ENCODE data around the gene CAMK1G. TPM values are rescaled to one million over a fixed set of nuclear protein-coding genes. Genes with fewer than 3 reads are reported as not detected.

Gene CAMK1G
- total RNA-seq, 1 experiment from 2014 or later: not detected

DNA sequence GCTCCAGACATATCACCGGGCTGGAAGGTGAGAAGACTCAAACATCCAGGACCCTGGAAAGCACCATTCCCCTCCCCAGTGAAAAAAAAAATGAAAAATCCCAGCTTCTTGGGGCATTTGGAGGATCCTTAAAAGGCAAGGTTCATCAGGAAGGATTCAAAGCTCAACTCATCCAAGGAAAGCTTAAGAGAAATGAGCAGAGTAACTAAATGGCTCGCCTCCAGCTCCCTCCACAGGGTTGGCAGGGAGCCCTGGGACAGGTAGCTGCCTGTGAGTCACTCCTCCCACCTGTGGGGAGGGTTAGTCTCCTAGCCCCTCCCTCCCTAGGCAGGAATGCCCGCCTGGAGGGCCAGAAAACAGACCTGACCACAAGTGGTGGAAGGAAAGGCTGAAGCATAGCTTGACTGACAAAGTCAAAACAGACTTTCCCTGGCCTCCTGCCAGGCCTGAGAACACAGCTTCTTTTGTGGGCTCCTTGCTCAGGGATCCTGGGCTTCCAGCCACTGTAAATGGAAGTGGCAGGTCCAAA lies 69.4 kb downstream of the CAMK1G start:
- H3K4me1 Mint-ChIP-seq (ENCODE audit: low read depth, unreplicated experiment): peaks cover 51% of the 10 kb centered on the region
- TF ChIP-seq, protein P1, sequence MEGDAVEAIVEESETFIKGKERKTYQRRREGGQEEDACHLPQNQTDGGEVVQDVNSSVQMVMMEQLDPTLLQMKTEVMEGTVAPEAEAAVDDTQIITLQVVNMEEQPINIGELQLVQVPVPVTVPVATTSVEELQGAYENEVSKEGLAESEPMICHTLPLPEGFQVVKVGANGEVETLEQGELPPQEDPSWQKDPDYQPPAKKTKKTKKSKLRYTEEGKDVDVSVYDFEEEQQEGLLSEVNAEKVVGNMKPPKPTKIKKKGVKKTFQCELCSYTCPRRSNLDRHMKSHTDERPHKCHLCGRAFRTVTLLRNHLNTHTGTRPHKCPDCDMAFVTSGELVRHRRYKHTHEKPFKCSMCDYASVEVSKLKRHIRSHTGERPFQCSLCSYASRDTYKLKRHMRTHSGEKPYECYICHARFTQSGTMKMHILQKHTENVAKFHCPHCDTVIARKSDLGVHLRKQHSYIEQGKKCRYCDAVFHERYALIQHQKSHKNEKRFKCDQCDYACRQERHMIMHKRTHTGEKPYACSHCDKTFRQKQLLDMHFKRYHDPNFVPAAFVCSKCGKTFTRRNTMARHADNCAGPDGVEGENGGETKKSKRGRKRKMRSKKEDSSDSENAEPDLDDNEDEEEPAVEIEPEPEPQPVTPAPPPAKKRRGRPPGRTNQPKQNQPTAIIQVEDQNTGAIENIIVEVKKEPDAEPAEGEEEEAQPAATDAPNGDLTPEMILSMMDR (IDR thresholded peaks at IDR 0.05; ENCODE audit: insufficient read depth in 1 of 2, low read depth in 1 of 2, low read length in 1 of 2, severe bottlenecking in 1 of 2, unreplicated experiment in 1 of 2): no peak
- ChIA-PET POLR2A (interaction anchor here (0.5 to 3.2 kb wide), 7 partner anchors 10 to 721 kb away, joined by 3 to 47 read pairs (median 9); partner anchors contain the start of genes G0S2 and IRF6), CTCF (interaction anchor here (0.6 to 4.0 kb wide), 13 partner anchors 10 to 106 kb away, joined by 3 to 34 read pairs (median 3); partner anchors contain the start of gene G0S2)
- intact Hi-C loops (cut with micrococcal nuclease; ENCODE audit: unreplicated experiment): loop anchor here (1.0 to 10.0 kb wide), 4 partner anchors 10 to 258 kb away; no protein-coding TSS in a partner anchor
- H3K4me3 Mint-ChIP-seq (ENCODE audit: unreplicated experiment): peak overlapping the region; percentile 96
- Histone ChIP-seq H3K9me3 (no peaks in the 10 kb centered on the region), H3K27me3 (replicated peaks; ENCODE audit: control insufficient read depth, insufficient read depth, low read length) (no peaks in the 10 kb centered on the region), H3K4me1 (peaks cover 75% of the 10 kb centered on the region), H3K36me3 (ENCODE audit: control insufficient read depth, insufficient read depth, low read length) (peaks cover 2% of the 10 kb centered on the region; the same call in 1 of the 2 replicates), H3K4me3 (ENCODE audit: low read depth, low read length) (peak overlapping the region; percentile 57)
- peak; percentile 93 to 95 for DNase-seq
- H3K36me3 Mint-ChIP-seq (ENCODE audit: insufficient read depth, unreplicated experiment): peaks cover 34% of the 10 kb centered on the region
- peak overlapping the region; percentile 88 for H3K27ac Mint-ChIP-seq (ENCODE audit: unreplicated experiment)
- H3K27me3 Mint-ChIP-seq (ENCODE audit: insufficient read depth, unreplicated experiment): no peaks in the 10 kb centered on the region
- H3K9me3 Mint-ChIP-seq (ENCODE audit: unreplicated experiment): no peaks in the 10 kb centered on the region
- no TSS peak for BruUV-seq (replicated peaks)

DNA sequence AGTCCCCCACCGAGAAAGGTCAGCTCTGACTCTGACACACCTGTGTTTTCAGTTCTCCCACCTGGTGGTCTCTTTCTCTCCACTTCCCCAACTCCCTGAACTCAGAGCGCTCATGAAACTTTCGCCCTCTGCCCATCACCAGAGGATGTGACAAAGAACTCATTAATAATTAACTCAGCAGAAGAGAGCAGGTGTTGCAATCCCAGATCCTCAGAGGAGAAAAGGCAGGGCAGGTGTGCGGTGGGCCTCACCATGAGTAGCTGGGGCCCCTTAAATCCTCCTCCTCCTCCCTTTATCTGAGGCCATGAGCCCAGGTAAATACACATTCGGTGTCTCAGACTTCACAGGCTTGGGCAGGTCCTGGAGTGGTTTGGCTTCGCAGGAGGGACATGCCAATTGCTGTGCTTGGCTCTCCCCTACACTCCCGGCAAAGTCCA lies 70.4 kb downstream of the CAMK1G start:
- Histone ChIP-seq H3K27me3 (replicated peaks; ENCODE audit: control insufficient read depth, insufficient read depth, low read length) (no peaks in the 10 kb centered on the region), H3K4me3 (ENCODE audit: low read depth, low read length) (peak overlapping the region; percentile 12), H3K4me1 (peaks cover 85% of the 10 kb centered on the region), H3K36me3 (ENCODE audit: control insufficient read depth, insufficient read depth, low read length) (0 out of 2 replicates have a peak, but pooled peaks cover 2% of the 10 kb centered on the region), H3K9me3 (no peaks in the 10 kb centered on the region)
- Mint-ChIP-seq H3K27ac (ENCODE audit: unreplicated experiment) (peak overlapping the region; percentile 88), H3K4me3 (ENCODE audit: unreplicated experiment) (peak overlapping the region; percentile 96), H3K4me1 (ENCODE audit: low read depth, unreplicated experiment) (peaks cover 52% of the 10 kb centered on the region), H3K36me3 (ENCODE audit: insufficient read depth, unreplicated experiment) (peaks cover 29% of the 10 kb centered on the region), H3K27me3 (ENCODE audit: insufficient read depth, unreplicated experiment) (no peaks in the 10 kb centered on the region), H3K9me3 (ENCODE audit: unreplicated experiment) (no peaks in the 10 kb centered on the region)
- TF ChIP-seq, protein P1 (IDR thresholded peaks at IDR 0.05; ENCODE audit: insufficient read depth in 1 of 2, low read depth in 1 of 2, low read length in 1 of 2, severe bottlenecking in 1 of 2, unreplicated experiment in 1 of 2): no peak
- ChIA-PET POLR2A (interaction anchor here (0.6 to 3.2 kb wide), 6 partner anchors 11 to 720 kb away, joined by 3 to 47 read pairs (median 4); partner anchors contain the start of genes C1orf74, G0S2 and IRF6), CTCF (interaction anchor here (0.6 to 4.0 kb wide), 7 partner anchors 11 to 596 kb away, joined by 3 to 34 read pairs (median 3); partner anchors contain the start of gene G0S2)
- intact Hi-C loops (cut with micrococcal nuclease; ENCODE audit: unreplicated experiment): loop anchor here (1.0 to 10.0 kb wide), 6 partner anchors 9 to 259 kb away; partner anchors contain the start of gene G0S2
- peak; percentile 88 to 94 for DNase-seq
- no TSS peak for BruUV-seq (replicated peaks)

DNA sequence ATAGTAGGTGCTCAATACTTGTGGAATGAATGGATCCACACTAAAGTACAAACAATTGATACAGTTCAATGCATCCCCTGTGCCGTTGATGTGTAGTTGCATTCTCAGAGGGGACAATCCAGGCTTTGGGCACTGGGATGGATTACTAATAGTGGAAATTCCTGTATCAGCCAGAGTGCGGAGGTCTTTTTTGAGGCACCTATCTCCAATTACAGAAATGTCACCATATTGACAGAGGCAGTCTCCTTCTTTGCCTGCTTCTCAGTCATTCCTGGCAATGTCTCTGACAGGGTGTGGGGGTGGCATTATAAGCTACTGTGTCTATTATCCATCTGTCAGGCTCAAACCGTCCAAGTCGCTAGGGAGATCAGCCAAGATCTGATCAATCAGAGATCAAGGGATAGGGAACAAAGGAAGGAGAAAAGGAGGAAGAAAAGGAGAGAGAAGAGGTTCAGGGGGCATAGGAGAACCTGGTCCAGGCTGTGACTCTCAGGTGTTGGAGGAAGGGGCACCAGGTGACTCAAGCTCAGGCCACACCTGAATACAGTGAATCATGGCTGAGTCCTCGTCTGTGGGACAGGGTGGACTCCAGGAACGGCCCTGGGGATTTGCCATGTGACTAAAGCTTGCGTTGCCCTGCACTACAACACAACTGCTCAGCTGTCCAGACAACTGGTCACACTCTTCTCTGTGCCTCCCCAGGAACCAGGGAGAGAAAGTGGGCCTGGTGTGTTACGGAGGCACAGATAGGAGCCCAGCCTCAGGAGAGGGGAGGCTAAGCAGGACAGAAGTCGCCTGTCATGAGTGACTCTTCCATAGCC lies 72.1 kb downstream of the CAMK1G start:
- H3K4me1 Mint-ChIP-seq (ENCODE audit: low read depth, unreplicated experiment): peaks cover 67% of the 10 kb centered on the region
- peak overlapping the region; percentile 88 for H3K27ac Mint-ChIP-seq (ENCODE audit: unreplicated experiment)
- no peaks in the 10 kb centered on the region for H3K27me3 Mint-ChIP-seq (ENCODE audit: insufficient read depth, unreplicated experiment)
- Histone ChIP-seq H3K9me3 (no peaks in the 10 kb centered on the region), H3K4me1 (peaks cover 79% of the 10 kb centered on the region), H3K36me3 (ENCODE audit: control insufficient read depth, insufficient read depth, low read length) (0 out of 2 replicates have a peak, but pooled peaks cover under 1% of the 10 kb centered on the region), H3K27me3 (replicated peaks; ENCODE audit: control insufficient read depth, insufficient read depth, low read length) (no peaks in the 10 kb centered on the region), H3K4me3 (ENCODE audit: low read depth, low read length) (no peak overlapping the region)
- no TSS peak for BruUV-seq (replicated peaks)
- intact Hi-C loops (cut with micrococcal nuclease; ENCODE audit: unreplicated experiment): loop anchor here (10.0 kb wide), 2 partner anchors 231 to 261 kb away; no protein-coding TSS in a partner anchor
- H3K9me3 Mint-ChIP-seq (ENCODE audit: unreplicated experiment): no peaks in the 10 kb centered on the region
- peaks cover 13% of the 10 kb centered on the region for H3K36me3 Mint-ChIP-seq (ENCODE audit: insufficient read depth, unreplicated experiment)
- no peak for DNase-seq
- no peak overlapping the region for H3K4me3 Mint-ChIP-seq (ENCODE audit: unreplicated experiment)
- TF ChIP-seq, protein P1 (IDR thresholded peaks at IDR 0.05; ENCODE audit: insufficient read depth in 1 of 2, low read depth in 1 of 2, low read length in 1 of 2, severe bottlenecking in 1 of 2, unreplicated experiment in 1 of 2): no peak
- CTCF ChIA-PET: interaction anchor here (1.2 to 4.0 kb wide), 2 partner anchors 19 to 20 kb away, joined by 3 to 34 read pairs; partner anchors contain the start of gene G0S2
- POLR2A ChIA-PET: interaction anchor here (1.2 to 1.6 kb wide), 2 partner anchors 20 to 150 kb away, joined by 4 read pairs; partner anchors contain the start of genes G0S2 and IRF6

Data from Caco-2 (cell line).